ENCODE data around the gene CLDN24. TPM values are rescaled to one million over a fixed set of nuclear protein-coding genes. Genes with fewer than 3 reads are reported as not detected.

Gene CLDN24
- total RNA-seq, 1 experiment from 2014 or later = not detected

- Histone ChIP-seq H3K4me1 (ENCODE audit: insufficient read depth, low read length) (no peaks in the 10 kb centered on the region), H4K5ac (ENCODE audit: insufficient read length, low read depth, low read length) (no peak overlapping the region), H3K79me1 (ENCODE audit: insufficient read depth, low read depth, low read length, poor library complexity, severe bottlenecking) (no peaks in the 10 kb centered on the region), H3K4ac (ENCODE audit: low read depth, low read length) (no peak overlapping the region), H3K4me2 (ENCODE audit: insufficient read depth, insufficient read length, low read length) (no peak overlapping the region), H3K14ac (ENCODE audit: insufficient read depth, low read length) (no peak overlapping the region), H2BK12ac (ENCODE audit: insufficient read length, low read depth, low read length) (no peak overlapping the region), H3K27ac (ENCODE audit: insufficient read length, low read depth, low read length) (no peak overlapping the region), H3T11ph (ENCODE audit: low read length) (no peak overlapping the region), H3K23ac (ENCODE audit: insufficient read length, low read depth, low read length) (no peak overlapping the region), H3K18ac (ENCODE audit: insufficient read length, low read depth, low read length) (no peak overlapping the region), H4K91ac (ENCODE audit: insufficient read length, low read depth, low read length) (no peak overlapping the region), H2BK20ac (ENCODE audit: low read depth, low read length, poor library complexity, severe bottlenecking) (no peak overlapping the region), H2AFZ (ENCODE audit: low read length) (no peak overlapping the region), H3K79me2 (ENCODE audit: insufficient read depth, low read length) (no peaks in the 10 kb centered on the region; the same call in 1 of the 2 replicates), H3K56ac (ENCODE audit: insufficient read length, low read depth, low read length) (no peak overlapping the region), H3K9me3 (ENCODE audit: control insufficient read depth, low read depth, low read length) (no peaks in the 10 kb centered on the region), H2BK15ac (ENCODE audit: low read depth, low read length) (no peak overlapping the region), H2AK5ac (ENCODE audit: insufficient read length, low read length) (no peak overlapping the region), H4K20me1 (ENCODE audit: control insufficient read depth, insufficient read depth, insufficient read length) (no peaks in the 10 kb centered on the region), H2BK5ac (ENCODE audit: insufficient read length, low read length) (no peak overlapping the region), H3K23me2 (ENCODE audit: insufficient read length, low read depth, low read length, poor library complexity, severe bottlenecking) (no peaks in the 10 kb centered on the region), H3K27me3 (ENCODE audit: insufficient read depth, low read length) (no peaks in the 10 kb centered on the region), H2BK120ac (ENCODE audit: low read depth, low read length, poor library complexity, severe bottlenecking) (no peak overlapping the region), H4K8ac (replicated peaks; ENCODE audit: insufficient read length, low read depth, low read length) (no peak overlapping the region), H3K9ac (ENCODE audit: extremely low read depth, insufficient read length, low read length) (no peak overlapping the region)
- H3K9me3 Mint-ChIP-seq = peaks cover 14 to 15% of the 10 kb centered on the region in 2 experiments
- no peak overlapping the region for H3K4me3 Mint-ChIP-seq
- peak overlapping the region in 1 of 3 experiments; percentile 7; a peak in 1 of 7 replicates for H3K27ac Mint-ChIP-seq
- H3K27me3 Mint-ChIP-seq (ENCODE audit: low read depth) = no peaks in the 10 kb centered on the region
- peaks cover 0 to 7% of the 10 kb centered on the region in 2 experiments; a peak in 1 of 4 replicates for H3K4me1 Mint-ChIP-seq
- no peak for DNase-seq
- TF ChIP-seq, protein P1, sequence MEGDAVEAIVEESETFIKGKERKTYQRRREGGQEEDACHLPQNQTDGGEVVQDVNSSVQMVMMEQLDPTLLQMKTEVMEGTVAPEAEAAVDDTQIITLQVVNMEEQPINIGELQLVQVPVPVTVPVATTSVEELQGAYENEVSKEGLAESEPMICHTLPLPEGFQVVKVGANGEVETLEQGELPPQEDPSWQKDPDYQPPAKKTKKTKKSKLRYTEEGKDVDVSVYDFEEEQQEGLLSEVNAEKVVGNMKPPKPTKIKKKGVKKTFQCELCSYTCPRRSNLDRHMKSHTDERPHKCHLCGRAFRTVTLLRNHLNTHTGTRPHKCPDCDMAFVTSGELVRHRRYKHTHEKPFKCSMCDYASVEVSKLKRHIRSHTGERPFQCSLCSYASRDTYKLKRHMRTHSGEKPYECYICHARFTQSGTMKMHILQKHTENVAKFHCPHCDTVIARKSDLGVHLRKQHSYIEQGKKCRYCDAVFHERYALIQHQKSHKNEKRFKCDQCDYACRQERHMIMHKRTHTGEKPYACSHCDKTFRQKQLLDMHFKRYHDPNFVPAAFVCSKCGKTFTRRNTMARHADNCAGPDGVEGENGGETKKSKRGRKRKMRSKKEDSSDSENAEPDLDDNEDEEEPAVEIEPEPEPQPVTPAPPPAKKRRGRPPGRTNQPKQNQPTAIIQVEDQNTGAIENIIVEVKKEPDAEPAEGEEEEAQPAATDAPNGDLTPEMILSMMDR (conservative IDR thresholded peaks at IDR 0.05) = no peak
- no CpG with 5 or more reads among the region's 5 CpGs for WGBS (ENCODE audit: extremely low coverage, insufficient read length, low lambda C conversion rate)
- H3K36me3 Mint-ChIP-seq (ENCODE audit: insufficient read depth in 1 of 3, low read depth in 3 of 3) = peaks cover 12 to 31% (median 21%) of the 10 kb centered on the region in 3 experiments
Observed at GRCh38 chr4:183321516-183321915, 710 bp downstream of the CLDN24 start.
